HG03460 (cell line): ENCODE results near the gene ZIM2.

Experiments
- ATAC-seq: cut with Tn5 transposase; IDR thresholded peaks from one replicate; pipeline ENCODE4 v1.9.1; 2021; ENCODE audit not compliant: unreplicated experiment

The ZIM2 gene

DNA sequence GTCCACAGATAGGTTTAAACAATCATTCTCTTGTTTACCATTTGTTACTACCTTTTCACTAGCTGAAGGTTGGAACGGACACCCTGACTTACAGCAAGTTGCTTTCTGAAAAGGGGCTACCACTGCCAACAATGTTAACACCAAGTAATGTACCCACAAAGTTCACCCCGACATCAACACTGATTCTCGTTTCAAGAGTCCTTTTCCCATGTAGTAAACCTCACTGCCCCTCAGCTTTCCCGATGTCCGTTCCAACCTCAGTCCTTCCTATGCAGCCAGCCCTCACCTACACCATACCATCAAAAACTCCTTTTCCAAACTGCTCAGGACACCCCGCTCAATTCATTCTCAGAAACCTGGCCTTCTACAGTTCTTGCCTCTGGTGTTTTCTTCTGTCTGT is 29.0 kb downstream of the ZIM2 start:
- no peak for ATAC-seq

DNA sequence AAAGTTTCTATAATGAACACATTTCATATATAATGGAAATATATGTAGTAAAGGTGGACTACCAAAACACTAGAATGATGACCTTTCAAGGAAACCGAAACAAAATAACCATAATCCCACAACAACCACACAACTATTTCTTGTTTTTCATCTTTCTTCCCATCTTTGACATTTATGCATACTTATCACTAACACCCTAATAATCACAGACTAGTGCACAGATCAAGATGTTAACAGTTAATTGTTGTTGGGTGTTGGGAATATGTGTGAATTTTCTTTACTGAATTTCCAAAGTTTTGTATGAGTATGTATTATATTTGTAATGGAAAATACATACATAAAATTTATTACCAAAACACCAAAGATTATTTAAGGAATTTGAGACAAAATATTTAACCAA is 30.3 kb downstream of the ZIM2 start:
- no peak for ATAC-seq

DNA sequence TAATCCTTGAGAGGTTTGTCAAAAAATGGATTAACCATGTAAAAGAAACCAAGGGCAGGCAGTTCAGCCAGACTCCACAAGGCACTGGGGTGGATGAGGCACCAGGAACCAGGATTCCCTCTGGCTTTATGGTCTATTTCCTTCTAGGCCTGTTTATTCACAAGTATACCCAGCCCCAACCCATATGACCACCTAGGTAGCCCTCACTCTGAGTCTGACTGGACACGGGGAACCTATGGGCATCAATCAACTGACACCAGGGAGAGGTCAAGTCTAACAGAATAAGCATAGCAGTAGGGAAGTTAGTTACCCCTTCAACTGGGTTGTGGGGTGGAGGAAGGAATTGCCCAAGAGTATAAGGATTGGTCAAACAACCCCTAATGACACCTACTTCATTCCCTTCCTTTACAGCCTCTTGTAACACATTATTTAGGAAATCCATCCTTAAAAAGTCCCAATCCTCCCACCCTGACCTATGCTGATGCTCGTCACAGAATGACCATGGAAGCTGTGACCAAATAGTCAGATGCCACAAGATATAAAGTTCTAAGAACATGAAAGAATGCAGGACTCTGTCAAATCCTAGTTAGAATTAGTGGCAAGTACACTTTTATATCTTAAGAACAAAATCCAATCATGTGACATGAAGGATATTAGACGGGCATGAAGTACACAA is 31.7 kb downstream of the ZIM2 start:
- ATAC-seq, result no peak

DNA sequence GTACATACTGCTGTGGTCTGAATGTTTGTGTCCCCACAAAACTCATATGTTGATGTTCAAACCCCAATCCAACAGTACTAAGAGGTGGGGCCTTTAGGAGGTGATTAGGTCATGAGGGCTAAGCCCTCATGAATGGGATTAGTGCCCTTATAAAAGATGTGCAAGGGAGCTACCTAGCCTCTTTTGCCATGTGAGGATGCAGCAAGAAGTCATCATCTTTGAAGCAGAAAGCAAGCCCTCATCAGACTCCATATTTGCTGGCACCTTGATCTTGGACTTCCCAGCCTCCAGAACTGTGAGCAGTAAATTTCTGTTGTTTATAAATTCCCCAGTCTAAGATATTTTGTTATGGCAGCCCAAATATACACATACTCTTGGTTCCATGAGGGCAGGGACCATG is 33.9 kb downstream of the ZIM2 start:
- no peak for ATAC-seq

DNA sequence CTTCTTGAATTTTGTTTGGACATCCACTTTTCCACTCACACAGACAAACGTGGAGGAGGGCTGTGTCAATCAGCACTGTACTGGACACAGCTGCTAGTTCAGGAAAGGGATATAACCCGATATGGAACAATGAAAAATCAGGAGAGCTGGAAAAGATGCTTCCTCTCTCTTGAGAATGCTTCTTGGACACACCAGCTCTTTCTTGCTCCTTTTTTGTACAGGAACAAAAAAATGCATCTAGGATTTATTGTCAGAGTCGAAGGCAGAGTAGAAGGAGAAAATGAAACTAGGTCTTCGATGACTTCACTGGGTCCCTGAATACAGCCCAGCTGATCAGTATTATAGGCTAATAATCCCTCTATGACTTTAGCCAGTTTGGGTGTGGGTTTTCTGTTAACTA is 62.2 kb downstream of the ZIM2 start:
- no peak for ATAC-seq

DNA sequence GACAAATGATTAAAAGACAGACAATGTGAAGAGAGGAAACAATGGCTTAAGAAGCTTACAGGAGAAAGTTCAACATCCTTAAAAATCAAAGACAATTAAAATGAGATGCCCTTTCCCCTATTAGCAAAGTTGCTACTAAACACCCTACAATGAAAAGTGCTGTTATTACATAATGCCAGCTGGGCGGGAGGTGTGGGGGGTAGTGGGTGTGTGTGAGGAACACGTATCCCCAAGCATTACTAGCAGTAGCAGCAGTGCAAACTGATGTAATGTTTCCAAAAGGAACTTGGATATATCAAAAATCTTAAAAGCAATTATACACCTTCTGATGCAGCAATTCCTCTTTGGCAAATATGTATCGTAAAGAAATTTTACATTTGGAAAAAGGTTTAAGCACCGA is 70.9 kb downstream of the ZIM2 start:
- ATAC-seq, result no peak

DNA sequence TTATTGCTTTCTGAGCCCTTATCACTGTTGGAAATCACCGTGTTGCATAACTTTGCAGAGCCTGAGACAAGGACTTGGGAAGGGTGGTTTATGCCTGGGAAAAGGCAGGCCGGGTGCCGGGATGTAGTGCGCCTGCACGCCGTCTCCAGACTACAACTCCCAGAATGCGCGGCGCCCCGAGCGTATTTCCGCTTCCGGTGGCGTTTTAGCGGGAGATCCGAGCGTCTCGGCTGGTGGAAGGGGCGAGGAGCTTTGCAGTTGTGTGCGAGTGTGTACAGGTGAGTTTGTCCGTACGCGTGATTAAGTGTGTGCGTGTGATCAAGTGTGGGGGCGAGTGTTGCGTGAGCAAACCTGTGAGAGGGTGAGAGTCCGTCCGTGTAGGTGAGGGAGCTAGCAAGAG is 75.4 kb downstream of the ZIM2 start:
- ATAC-seq, result no peak

DNA sequence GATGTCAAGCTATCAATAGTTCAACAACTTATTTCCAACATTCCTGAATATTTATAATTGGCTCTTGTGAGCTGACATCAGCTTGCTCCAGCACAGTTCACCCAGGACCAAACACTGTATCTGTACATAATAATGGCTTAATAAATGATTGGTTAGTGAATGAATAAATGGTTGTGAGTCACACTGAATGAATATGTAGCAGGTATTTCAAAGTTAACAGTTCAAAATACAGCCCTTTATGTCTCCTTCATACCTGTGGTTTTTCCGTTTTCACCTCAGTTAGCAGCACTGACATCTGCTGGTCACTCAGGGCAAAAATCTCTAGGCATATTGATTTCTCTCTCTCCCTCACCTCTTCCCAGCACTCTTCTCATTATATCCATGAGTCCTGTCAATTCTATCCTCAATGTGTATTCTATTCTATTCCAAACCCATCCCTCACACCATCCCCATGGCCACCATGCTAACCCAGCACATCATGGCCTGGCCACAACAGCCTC is 76.3 kb downstream of the ZIM2 start:
- no peak for ATAC-seq

DNA sequence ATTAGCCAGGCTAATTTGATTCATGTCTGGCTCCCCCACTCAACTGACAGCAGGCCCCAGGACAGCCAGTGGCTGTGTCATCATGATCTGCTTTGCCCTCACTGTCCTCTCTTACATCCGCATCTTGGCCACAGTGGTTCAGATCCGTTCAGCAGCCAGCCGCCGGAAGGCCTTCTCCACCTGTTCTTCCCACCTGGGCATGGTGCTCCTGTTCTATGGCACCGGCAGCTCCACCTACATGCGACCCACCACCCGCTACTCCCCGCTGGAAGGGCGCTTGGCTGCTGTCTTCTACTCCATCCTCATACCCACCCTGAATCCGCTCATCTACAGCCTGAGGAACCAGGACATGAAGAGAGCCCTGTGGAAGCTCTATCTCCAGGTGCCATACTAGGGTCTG is 79.7 kb downstream of the ZIM2 start:
- ATAC-seq, result no peak

DNA sequence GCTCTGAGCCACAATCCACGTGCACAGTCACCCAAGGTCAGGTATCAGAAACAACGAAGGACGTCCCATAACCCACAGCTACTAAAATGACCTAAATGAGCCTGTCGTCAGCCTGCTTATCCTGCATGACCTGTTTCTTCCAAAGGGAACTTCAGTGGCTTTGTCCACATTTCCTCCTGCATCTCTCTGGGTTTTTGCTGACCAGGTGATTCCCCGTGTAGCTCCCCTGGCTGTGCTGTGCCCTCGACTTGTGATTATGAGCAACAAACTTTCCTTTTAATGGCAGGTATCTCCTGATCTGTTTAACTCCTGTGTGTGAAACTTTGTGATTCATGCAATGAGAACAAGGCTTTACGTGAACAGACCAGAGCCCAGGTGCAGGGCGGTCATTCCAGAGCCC is 81.0 kb downstream of the ZIM2 start:
- ATAC-seq, result no peak

DNA sequence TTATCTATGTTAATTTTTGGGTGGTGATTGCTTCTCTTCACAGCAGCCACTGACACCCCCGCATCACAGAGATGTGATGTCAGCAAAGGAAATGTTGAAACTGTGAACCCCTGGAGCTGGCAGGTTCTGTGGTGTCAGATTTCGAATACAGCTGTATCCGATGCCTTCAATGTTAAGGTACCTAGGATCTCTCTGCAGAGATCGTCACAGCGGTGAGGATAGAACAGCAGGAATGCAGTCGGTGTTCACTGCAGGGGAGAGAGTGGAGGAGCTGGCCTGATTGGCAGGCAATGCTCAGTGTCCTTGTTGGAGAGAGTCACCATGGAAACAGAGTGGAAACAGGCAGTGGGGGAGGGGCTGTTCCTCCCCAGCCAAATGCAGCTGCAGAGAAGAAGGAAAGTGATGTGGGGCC is 89.4 kb downstream of the ZIM2 start:
- ATAC-seq, result no peak

DNA sequence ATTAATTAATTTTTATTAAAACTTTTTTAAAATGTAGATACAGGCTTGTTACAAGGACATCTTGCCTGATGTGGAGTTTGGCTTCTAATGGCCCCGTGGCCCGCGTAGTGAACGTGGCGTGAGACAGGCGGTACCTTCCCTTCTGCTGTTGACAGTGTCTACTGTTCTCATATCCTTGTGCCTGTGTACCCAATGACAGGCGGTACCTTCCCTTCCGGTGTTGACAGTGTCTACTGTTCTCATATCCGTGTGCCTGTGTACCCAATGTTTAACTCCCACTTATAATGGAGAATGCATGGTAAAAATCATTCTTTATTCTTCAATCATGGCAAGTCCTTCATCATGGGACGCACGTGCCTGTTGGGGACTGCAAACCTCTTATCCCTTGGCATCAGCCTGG is 89.9 kb downstream of the ZIM2 start:
- no peak for ATAC-seq

DNA sequence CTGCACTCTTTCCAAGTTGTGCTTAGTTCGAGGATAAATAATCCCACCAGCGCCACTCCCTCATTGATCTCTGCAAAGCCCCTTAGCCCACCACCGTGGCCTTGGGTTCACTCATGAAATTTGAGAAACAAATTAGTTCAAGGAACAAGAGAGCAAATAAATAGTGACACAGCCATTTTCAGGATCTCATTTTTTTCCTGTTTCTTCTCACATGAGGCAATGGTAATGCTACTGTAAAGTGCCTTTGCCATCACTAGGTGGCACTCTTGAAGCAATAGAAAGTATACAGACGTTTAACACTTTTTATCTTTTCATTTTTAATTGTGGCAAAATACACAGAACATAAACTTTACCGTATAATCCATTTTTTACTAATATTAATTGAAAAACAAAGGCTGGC is 92.1 kb downstream of the ZIM2 start:
- no peak for ATAC-seq

DNA sequence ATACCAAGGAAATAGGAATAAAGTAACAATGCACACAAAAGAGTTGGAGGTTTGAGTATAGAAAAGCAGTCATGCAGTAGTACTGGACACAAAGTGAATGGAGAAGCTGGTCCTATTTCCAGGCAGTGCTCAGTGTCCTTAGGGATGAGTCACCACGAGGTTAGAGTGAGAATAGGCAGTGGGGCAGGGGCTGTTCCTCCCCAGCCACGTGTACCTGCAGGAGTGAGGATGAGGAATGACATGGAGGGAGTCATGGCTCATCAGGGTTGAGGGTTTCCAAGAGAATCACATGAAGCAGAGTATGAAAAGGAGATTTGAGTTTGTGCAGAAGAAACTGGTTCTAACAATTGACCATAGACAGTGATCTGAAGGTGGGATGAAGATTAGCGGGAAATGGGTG is 94.2 kb downstream of the ZIM2 start:
- ATAC-seq, result no peak

DNA sequence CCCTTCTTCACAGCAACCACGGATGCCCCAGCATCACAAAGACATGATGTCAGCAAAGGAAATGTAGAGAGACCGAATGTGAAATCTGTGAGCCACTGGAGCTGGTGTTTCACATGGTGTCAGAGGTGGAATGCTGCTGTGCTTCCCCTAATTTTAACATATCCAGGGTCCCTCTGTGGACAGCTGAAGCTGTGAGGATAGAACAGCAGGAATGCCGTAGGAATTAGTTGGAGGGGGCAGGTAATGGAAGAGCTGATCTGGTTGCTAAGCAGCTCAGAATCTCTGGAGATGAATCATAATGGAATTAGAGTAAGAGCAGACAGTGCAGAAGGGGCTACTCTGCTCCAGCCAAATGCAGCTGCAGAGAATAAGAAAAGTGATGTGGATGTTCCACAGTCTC is 100.0 kb downstream of the ZIM2 start:
- no peak for ATAC-seq

DNA sequence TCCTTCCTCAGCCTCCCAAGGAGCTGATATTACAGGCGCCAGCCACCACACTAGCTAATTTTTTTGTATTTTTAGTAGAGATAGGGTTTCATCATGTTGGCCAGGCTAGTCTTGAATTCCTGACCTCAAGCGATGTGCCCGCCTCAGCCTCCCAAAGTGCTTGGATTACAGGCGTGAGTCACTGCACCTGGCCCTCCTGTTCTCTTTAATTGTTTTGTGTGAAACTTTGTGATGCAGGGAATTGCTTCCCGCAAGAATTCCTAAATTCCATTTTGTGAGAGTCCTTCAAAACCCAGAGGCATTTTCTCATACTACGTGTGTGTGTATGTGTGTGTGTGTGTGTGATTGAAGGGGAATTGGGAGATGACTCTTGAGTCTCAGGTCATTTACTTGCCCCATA is 104.0 kb downstream of the ZIM2 start:
- no peak for ATAC-seq

DNA sequence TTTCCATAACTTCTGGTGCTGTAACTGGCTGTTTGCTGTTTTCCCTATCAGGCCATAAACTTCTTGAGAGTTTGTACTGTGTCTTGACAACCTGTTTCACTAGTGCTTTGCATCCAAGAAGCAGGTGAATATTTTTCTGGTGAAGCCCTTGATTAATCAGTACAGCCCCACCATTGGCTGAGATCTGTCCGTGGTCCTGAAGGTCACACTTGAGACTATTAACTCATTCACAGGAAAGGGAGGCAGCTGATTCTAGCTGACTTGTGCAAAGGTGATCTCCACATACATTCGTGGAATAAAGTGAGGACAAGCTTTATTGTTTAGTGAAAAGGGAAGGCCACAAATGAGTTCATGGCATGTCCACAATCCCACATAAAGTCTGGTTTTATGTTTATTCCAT is 107.5 kb downstream of the ZIM2 start:
- ATAC-seq, result no peak

DNA sequence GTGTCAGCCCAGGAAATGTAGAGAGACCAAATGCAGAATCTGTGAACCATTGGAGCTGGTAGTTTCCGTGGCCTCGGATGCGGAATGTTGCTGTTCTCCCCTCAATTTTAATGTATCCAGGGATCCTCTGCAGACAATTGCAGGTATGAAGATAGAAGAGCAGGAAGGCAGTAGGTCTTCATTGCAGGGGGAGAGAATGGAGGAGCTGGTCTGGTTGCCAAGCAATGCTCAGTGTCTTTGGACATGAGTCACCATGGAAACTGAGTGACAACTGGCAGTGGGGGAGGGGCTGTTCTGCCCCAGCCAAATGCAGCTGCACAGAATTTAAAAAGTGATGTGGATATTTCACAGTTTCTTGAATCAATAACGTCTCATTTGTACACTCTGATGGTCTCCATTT is 112.8 kb downstream of the ZIM2 start:
- no peak for ATAC-seq

DNA sequence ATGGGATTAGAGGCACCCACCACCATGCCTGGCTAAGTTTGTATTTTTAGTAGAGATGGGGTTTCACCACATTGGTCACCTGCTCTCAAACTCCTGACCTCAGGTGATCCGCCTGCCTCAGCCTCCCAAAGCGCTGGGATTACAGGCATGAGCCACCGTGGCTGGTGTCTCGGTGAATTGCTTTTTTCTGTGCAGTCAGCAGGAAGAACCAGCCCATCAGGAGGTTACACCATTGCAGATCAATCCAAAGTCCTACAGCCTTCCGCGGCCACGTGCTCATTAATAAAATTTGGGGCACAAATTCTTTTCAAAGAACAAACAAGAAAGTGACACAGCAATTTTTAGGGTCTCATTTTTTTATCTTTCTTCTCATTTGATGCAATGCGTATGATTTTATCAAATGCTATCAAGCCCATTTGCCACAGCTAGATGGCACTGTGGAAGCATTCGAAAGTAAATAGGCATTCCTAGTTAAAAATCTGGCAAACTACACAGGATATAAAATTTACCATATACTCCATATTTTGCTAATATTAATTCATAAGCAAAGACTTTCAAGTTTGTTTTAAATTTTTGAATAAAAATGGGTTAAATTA is 114.6 kb downstream of the ZIM2 start:
- ATAC-seq, result no peak
